ENCODE results near the gene SLC44A1.

Gene SLC44A1

GRCh38 chr9:105445203-105445881 lies 200.9 kb downstream of the SLC44A1 start:
- Histone ChIP-seq H3K18ac (ENCODE audit: low read depth in 1 of 2, low read length in 2 of 2) (no peak overlapping the region), H3K9me3 (ENCODE audit: control insufficient read depth, low read length) (no peaks in the 10 kb centered on the region), H3K4me1 (ENCODE audit: control insufficient read depth, insufficient read depth, low read depth, low read length) (peaks cover 3% of the 10 kb centered on the region), H4K8ac (ENCODE audit: low read length) (no peak overlapping the region), H3K4me3 (ENCODE audit: insufficient read depth in 1 of 2, low read depth in 1 of 2, low read length in 2 of 2) (no peak overlapping the region), H3K79me1 (replicated peaks; ENCODE audit: low read length, poor library complexity, severe bottlenecking) (peaks cover 1% of the 10 kb centered on the region), H3K27me3 (ENCODE audit: control insufficient read depth in 1 of 2, insufficient read depth in 1 of 2, low read length in 2 of 2) (no peaks in the 10 kb centered on the region), H2BK15ac (ENCODE audit: low read depth, poor library complexity, severe bottlenecking) (no peak overlapping the region), H3K36me3 (ENCODE audit: control insufficient read depth in 1 of 2, insufficient read depth in 2 of 2, low read depth in 1 of 2, low read length in 2 of 2) (no peaks in the 10 kb centered on the region), H3K4me2 (ENCODE audit: low read length, poor library complexity, severe bottlenecking) (no peak overlapping the region), H2BK5ac (ENCODE audit: low read depth, low read length, poor library complexity, severe bottlenecking) (no peak overlapping the region), H2AK5ac (ENCODE audit: low read length, severe bottlenecking) (no peak overlapping the region), H2BK120ac (ENCODE audit: low read depth, low read length) (no peak overlapping the region), H2BK12ac (ENCODE audit: low read length in 2 of 2) (peak overlapping the region in 1 of 2 experiments; percentile 69), H3K9ac (ENCODE audit: low read length) (no peak overlapping the region), H3K27ac (ENCODE audit: low read length, poor library complexity, severe bottlenecking) (no peak overlapping the region), H3K23ac (ENCODE audit: low read length in 2 of 2) (no peak overlapping the region), H4K91ac (ENCODE audit: low read length) (no peak overlapping the region), H3K4ac (ENCODE audit: low read depth in 1 of 2, low read length in 2 of 2) (no peak overlapping the region), H3K14ac (ENCODE audit: low read length in 2 of 2) (peak overlapping the region in 1 of 2 experiments; percentile 26), H2AFZ (ENCODE audit: low read depth, low read length) (no peak overlapping the region)
- no peak for DNase-seq
- 78% methylated on average over 7 of the region's 8 CpGs for WGBS

GRCh38 chr9:105447386-105447813 lies 202.9 kb downstream of the SLC44A1 start:
- Histone ChIP-seq H4K8ac (ENCODE audit: low read length) (peak overlapping the region; percentile 100), H3K27me3 (ENCODE audit: control insufficient read depth in 1 of 2, insufficient read depth in 1 of 2, low read length in 2 of 2) (no peaks in the 10 kb centered on the region), H3K27ac (ENCODE audit: low read length, poor library complexity, severe bottlenecking) (peak overlapping the region; percentile 63), H2AK5ac (ENCODE audit: low read length, severe bottlenecking) (no peak overlapping the region), H3K18ac (ENCODE audit: low read depth in 1 of 2, low read length in 2 of 2) (peak overlapping the region; percentile 98 to 99), H4K91ac (ENCODE audit: low read length) (peak overlapping the region; percentile 98), H2BK15ac (ENCODE audit: low read depth, poor library complexity, severe bottlenecking) (peak overlapping the region; percentile 92), H3K4ac (ENCODE audit: low read depth in 1 of 2, low read length in 2 of 2) (peak overlapping the region; percentile 97 to 98), H3K4me1 (ENCODE audit: control insufficient read depth, insufficient read depth, low read depth, low read length) (peaks cover 5% of the 10 kb centered on the region), H2BK5ac (ENCODE audit: low read depth, low read length, poor library complexity, severe bottlenecking) (no peak overlapping the region), H3K9ac (ENCODE audit: low read length) (peak overlapping the region; percentile 93), H2BK120ac (ENCODE audit: low read depth, low read length) (peak overlapping the region; percentile 73), H2BK12ac (ENCODE audit: low read length in 2 of 2) (peak overlapping the region; percentile 14 to 83), H3K4me3 (ENCODE audit: insufficient read depth in 1 of 2, low read depth in 1 of 2, low read length in 2 of 2) (peak overlapping the region; percentile 83 to 91), H3K79me1 (replicated peaks; ENCODE audit: low read length, poor library complexity, severe bottlenecking) (peaks cover 1% of the 10 kb centered on the region), H3K4me2 (ENCODE audit: low read length, poor library complexity, severe bottlenecking) (peak overlapping the region; percentile 98), H3K36me3 (ENCODE audit: control insufficient read depth in 1 of 2, insufficient read depth in 2 of 2, low read depth in 1 of 2, low read length in 2 of 2) (no peaks in the 10 kb centered on the region), H3K23ac (ENCODE audit: low read length in 2 of 2) (no peak overlapping the region), H2AFZ (ENCODE audit: low read depth, low read length) (peak overlapping the region; percentile 98), H3K9me3 (ENCODE audit: control insufficient read depth, low read length) (no peaks in the 10 kb centered on the region), H3K14ac (ENCODE audit: low read length in 2 of 2) (peak overlapping the region in 1 of 2 experiments; percentile 98)
- WGBS = 76% methylated on average over 6 of the region's 16 CpGs
- DNase-seq = no peak

DNA sequence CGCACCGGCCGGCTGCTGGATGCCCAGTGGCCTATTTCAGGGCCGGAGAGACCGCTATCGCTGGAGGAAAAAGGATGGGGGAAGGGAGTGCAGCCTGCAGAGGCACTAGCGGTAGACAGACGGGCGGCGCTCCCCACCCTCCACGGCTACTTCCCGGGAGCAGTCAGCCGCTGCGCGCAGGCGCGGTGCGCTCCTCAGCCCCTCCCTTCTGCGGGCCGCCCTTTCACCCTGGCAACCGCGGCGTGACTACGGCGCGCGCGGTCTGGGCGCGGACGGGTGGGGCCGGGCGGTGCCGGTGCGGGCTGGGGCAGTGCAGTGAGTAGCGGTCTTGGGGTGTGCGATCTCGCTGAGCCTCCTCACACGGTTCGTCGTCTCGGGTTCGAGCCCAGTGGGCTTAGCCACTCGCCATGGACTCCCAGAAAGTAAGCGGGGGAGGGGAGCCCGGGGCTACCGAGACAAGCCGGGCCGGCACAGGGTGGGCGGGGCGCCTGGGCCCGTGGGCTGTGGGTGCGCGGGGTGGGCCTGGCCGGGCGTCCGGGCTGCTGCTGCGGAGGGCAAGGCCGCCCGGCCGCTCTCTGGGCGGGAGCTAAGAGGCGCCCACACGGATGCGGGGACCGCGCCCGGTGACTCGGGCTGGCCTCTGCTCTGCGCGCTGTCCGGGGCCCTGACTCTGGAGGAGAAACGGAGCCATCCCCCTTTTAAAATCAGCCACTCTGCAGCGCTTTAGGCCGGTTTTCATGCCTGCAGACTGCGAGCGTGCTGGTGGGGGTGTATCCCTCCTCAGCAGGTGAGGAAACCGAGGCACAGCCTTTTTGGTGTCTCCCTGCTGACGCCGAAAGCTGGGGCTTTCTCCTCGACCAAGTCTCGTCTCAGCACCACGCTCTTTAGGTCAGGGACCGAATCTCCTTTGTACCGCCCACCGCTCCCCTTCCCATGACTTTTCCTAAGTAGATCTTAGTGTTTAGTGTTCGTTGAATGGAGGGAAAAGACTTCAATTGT lies 203.7 kb downstream of the SLC44A1 start, which contains the start of gene FSD1L:
TSS of gene FSD1L (plus strand) at position 221 of the 999 bp plus-strand sequence. CDS start at position 408, 187 bp downstream.
- H2BK15ac ChIP-seq (ENCODE audit: low read depth, poor library complexity, severe bottlenecking) = peak within 1 kb of the TSS; percentile 92
- peak within 1 kb of the TSS; percentile 83 to 91 for H3K4me3 ChIP-seq (ENCODE audit: insufficient read depth in 1 of 2, low read depth in 1 of 2, low read length in 2 of 2)
- no peak within 1 kb of the TSS for H2AK5ac ChIP-seq (ENCODE audit: low read length, severe bottlenecking)
- H4K8ac ChIP-seq (ENCODE audit: low read length) = peak within 1 kb of the TSS; percentile 100
- H2BK12ac ChIP-seq (ENCODE audit: low read length in 2 of 2) = peak within 1 kb of the TSS; percentile 14 to 83
- H3K23ac ChIP-seq (ENCODE audit: low read length in 2 of 2) = peak within 1 kb of the TSS in 1 of 2 experiments; percentile 46
- no peak within 1 kb of the TSS for H2BK5ac ChIP-seq (ENCODE audit: low read depth, low read length, poor library complexity, severe bottlenecking)
- H3K9me3 ChIP-seq (ENCODE audit: control insufficient read depth, low read length) = no peaks in the 10 kb centered on the region
- WGBS = under 1% methylated on average over 57 of the region's 87 CpGs
- no peaks in the 10 kb centered on the region for H3K36me3 ChIP-seq (ENCODE audit: control insufficient read depth in 1 of 2, insufficient read depth in 2 of 2, low read depth in 1 of 2, low read length in 2 of 2)
- peak within 1 kb of the TSS; percentile 93 for H3K9ac ChIP-seq (ENCODE audit: low read length)
- H3K27me3 ChIP-seq (ENCODE audit: control insufficient read depth in 1 of 2, insufficient read depth in 1 of 2, low read length in 2 of 2) = no peaks in the 10 kb centered on the region
- peak within 1 kb of the TSS; percentile 98 for H3K4me2 ChIP-seq (ENCODE audit: low read length, poor library complexity, severe bottlenecking)
- peak; percentile 91 for DNase-seq
- H3K4me1 ChIP-seq (ENCODE audit: control insufficient read depth, insufficient read depth, low read depth, low read length) = peaks cover 5% of the 10 kb centered on the region
- H3K4ac ChIP-seq (ENCODE audit: low read depth in 1 of 2, low read length in 2 of 2) = peak within 1 kb of the TSS; percentile 97 to 98
- peak within 1 kb of the TSS; percentile 98 for H2AFZ ChIP-seq (ENCODE audit: low read depth, low read length)
- peak within 1 kb of the TSS; percentile 63 for H3K27ac ChIP-seq (ENCODE audit: low read length, poor library complexity, severe bottlenecking)
- peak within 1 kb of the TSS; percentile 98 for H4K91ac ChIP-seq (ENCODE audit: low read length)
- peak within 1 kb of the TSS; percentile 98 to 99 for H3K18ac ChIP-seq (ENCODE audit: low read depth in 1 of 2, low read length in 2 of 2)
- H3K14ac ChIP-seq (ENCODE audit: low read length in 2 of 2) = peak within 1 kb of the TSS in 1 of 2 experiments; percentile 98
- peaks cover 3% of the 10 kb centered on the region for H3K79me1 ChIP-seq (replicated peaks; ENCODE audit: low read length, poor library complexity, severe bottlenecking)
- H2BK120ac ChIP-seq (ENCODE audit: low read depth, low read length) = peak within 1 kb of the TSS; percentile 75

Measured in mesenchymal stem cell (in vitro differentiated cells and primary cell).